DMS114 treated with DMSO at 0.1 percent for 48 hours (cell line): ENCODE results near the gene DPYSL4.
"Not testable (repeated sequence)": the region's sequence is repeated elsewhere in the genome, so short reads cannot be mapped to it uniquely, and the experiment has no call there.

Experiments used
- DNase-seq: peaks from one replicate; lab custom pipeline; 2025; ENCODE audit not compliant: unreplicated experiment; lab: John Stamatoyannopoulos, UW

Gene DPYSL4

DNA sequence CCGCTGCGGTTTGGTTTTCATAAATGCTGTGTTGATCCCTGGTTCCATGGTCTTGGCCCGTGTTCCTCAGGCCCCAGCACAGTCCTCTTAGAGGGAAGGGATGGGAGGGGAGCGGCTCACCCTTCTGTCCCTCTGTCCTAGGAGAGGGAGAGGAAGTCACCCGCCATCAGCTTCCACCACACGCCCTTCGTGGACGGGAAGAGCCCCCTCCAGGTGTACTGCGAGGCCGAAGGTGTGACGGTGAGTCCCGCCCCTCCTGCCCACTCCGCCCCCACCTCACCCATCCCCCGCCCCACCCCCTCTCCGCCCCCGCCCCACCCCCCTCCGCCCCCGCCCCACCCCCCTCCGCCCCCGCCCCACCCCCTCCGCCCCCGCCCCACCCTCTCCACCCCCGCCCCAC lies 37.5 kb upstream of the DPYSL4 start:
- no peak for DNase-seq

- DNase-seq = no peak
Measured at GRCh38 chr10:132149917-132150316, 36.8 kb upstream of the DPYSL4 start.

DNA sequence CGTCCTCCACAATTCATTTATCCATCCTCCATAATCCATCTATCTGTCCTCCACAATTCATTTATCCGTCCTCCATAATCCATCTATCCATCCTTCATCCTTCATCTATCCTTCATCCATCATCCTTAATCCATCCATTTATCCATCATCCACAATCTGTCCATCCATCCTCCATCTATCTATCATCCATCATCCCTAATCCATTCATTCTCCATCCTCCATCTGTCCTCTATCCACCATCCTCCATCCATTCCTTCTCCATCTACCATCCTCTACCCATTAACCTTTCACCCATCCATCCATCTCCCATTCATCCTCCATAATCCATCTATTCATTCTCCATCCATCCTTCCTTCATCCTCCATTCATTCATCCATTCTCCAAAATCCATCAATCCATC lies 36.0 kb upstream of the DPYSL4 start:
- no peak for DNase-seq

DNA sequence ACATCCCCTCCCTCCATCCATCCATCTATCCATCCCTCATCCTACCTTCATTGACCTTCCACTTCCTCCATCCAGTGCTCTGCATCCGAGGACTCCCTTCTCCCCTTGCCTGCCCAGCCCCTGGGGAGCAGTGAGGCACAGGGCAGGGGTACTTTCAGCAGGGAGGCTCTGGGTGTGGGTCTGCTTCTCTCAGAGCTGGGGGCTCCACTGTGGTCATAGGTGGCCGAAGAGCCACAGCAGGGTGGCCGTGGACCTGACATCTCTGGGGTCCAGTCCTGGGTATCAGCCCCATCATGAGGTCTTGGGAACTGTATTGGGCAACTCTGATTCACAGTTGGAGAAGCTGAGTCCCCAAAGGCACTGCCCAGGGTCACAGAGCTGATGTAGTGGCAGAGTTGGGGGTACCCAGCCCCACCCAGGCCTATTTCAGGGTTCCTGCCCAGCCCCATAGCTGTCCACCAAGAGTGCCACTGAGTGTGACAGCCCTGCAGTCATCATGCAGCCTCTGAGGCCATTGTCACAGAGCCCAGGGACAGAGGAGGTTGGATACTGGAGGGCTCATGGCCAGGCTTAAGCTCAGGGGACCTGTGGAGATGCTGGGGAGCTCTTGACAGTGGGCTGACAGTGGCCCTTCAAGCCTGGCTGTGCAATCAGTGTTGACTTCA lies 35.3 kb upstream of the DPYSL4 start:
- DNase-seq = no peak

DNA sequence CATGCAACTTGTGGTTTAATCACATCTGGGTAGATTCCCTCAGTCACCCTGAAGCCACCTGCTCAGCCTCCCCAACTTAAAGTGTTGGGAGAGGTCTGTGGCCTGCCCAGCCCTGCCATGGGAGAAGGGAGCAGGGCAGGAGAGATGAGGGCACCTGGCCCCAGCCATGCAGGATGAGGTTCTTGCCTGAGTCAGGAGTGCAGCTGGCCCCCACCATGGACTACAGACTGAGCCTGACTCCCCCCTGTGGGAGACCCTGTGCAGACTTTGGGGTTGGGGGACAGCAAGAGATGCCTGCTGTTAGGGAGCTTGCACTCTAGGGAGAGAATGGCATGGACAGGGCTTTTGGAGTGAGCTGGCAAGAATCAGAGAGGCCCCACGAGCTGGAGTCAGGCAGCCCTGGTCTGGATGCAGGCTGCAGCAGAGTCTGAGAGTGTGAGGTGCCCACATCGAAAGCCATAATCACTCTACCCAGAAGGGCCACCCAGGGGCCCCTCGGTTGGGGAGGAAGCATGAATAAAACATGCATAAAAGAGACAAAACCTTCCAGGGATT lies 34.7 kb upstream of the DPYSL4 start:
- DNase-seq = no peak

DNA sequence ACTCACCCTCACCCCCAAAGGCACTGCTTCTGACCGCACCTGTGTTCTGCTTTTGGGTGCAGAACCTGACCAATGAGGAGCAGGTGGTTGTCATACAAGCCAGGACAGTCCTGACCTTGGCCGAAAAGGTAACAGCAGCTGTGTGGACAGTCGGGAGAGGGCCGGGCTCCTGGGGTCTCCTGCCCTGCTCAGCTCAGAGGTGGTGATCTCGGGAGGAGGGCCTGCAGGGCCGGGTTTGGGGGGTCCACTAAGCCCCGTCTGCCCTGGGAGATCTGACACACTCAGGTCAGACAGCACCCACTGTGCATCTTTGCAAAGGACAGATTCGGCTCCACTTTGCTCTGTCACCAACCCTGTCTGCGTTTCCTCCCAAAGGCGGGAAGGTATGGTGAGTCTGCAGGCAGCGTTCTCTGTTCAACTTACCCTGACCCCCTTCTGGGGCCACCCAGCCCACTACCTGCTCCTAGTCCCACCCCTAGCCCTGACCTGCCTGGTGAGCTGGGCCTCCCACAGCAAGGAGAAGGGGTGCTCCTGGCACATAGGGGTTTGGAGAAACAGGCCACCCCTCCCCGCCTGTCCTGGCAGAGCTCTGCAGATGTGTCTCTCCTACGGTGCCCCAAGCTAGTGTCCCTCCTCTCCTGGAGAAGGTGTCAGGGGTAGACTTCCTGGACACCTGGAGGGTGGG lies 33.7 kb upstream of the DPYSL4 start:
- DNase-seq = no peak

GRCh38 chr10:132153616-132154217 lies 33.0 kb upstream of the DPYSL4 start:
- no peak for DNase-seq

- no peak for DNase-seq
Measured at GRCh38 chr10:132154440-132154839, 32.3 kb upstream of the DPYSL4 start.

GRCh38 chr10:132154931-132155330 lies 31.8 kb upstream of the DPYSL4 start:
- no peak for DNase-seq

- no peak for DNase-seq
Measured at GRCh38 chr10:132155723-132156381, 30.9 kb upstream of the DPYSL4 start.

- no peak for DNase-seq
Measured at GRCh38 chr10:132156382-132156781, 30.4 kb upstream of the DPYSL4 start.

DNA sequence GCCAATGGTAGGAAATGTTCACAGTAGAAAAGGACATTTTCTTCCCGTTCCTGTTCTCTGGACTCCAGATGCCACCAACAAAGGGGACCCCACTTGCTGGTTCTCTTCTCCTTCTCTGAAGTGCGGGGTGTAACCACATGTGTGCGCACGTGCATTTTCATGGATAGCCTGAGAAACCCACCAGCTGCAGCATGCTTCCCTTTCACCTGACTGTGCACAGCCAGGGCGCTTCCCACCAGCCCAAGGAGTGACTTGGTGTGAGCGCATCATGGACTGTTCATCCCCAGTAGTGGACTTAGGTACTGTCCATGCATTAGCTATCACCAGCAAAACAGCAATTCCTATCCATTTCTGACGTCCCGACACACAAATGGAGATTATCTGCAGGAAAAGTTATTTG lies 29.6 kb upstream of the DPYSL4 start:
- no peak for DNase-seq

GRCh38 chr10:132158122-132158741 lies 28.5 kb upstream of the DPYSL4 start:
- DNase-seq = no peak

DNA sequence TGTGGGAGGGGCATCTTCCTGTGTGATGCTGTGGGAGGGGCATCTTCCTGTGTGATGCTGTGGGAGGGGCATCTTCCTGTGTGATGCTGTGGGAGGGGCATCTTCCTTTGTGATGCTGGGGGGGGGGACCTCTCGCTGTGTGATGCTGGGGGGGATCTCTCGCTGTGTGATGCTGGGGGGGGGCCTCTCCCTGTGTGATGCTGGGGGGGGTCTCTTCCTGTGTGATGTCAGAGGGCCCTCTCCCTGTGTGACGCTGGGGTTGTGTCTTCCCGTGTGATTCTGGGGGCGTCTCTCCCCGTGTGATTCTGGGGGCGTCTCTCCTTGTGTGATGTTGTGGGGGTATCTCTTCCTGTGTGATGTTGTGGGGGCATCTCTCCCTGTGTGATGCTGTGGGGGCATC lies 27.9 kb upstream of the DPYSL4 start:
- no peak for DNase-seq

GRCh38 chr10:132159302-132160230 lies 27.2 kb upstream of the DPYSL4 start:
- not testable (repeated sequence) for DNase-seq

GRCh38 chr10:132160231-132160630 lies 26.5 kb upstream of the DPYSL4 start:
- DNase-seq = not testable (repeated sequence)

- DNase-seq = not testable (repeated sequence)
Measured at GRCh38 chr10:132160834-132161622, 25.7 kb upstream of the DPYSL4 start.

- no peak for DNase-seq
Measured at GRCh38 chr10:132162021-132162531, 24.7 kb upstream of the DPYSL4 start.
